A549 (cell line): ENCODE measurements around the gene TENM3. TPM values are rescaled to one million over a fixed set of nuclear protein-coding genes. Genes with fewer than 3 reads are reported as not detected.

Experiments used
- ATAC-seq, 2 experiments: fragments of 200-7000 bp in 1 of 2; fragments of >200 bp in 1 of 2; cut with Nextera tagmentation in 1 of 2; cut with Tn5 transposase in 1 of 2; 3 replicates each; pipeline versions ENCODE4 v1.8.0 to v1.9.1; 2018 to 2020; ENCODE audit warnings: mild to moderate bottlenecking in 1 of 2, moderate library complexity in 1 of 2
- CTCF ChIA-PET: fragments of 300-600 bp; sonication (Branson Sonifier 250); formaldehyde crosslinking; extraction: SDS; loops from one replicate; lab custom pipeline; 2021; ENCODE audit warnings: antibody characterized with exemption, inconsistent platforms; lab: Yijun Ruan, JAX
- POLR2A ChIA-PET: fragments of 350-600 bp; formaldehyde crosslinking; extraction: SDS; loops from one replicate; lab custom pipeline; 2021; ENCODE audit warnings: antibody characterized with exemption, inconsistent platforms; lab: Yijun Ruan, JAX
- DNase-seq, 2 experiments: peaks; one replicate each; pipeline versions ENCODE4 v3.0.0 to v3.0.0-alpha.2; 2011 to 2016; ENCODE audit warnings: low read depth in 1 of 2, low spot score in 1 of 2
- FAIRE-seq: peaks from 2 replicates; lab custom pipeline; 2011; peaks lifted over from hg19 to GRCh38; lab: Jason Lieb, UNC
- H3K27ac ChIP-seq, 2 experiments: fragments of >200 bp; sonication (Bioruptor Twin); formaldehyde crosslinking; 3 replicates each; pipeline ENCODE4 v1.5.1; 2016 to 2017
- H3K4me1 ChIP-seq: fragments of >200 bp; sonication (Bioruptor Twin); formaldehyde crosslinking; 3 replicates; pipeline ENCODE4 v1.6.1; 2016
- H3K4me2 ChIP-seq: fragments of >200 bp; sonication (Bioruptor Twin); formaldehyde crosslinking; 3 replicates; pipeline ENCODE4 v1.6.1; 2016
- H3K4me3 ChIP-seq: fragments of >200 bp; sonication (Bioruptor Twin); formaldehyde crosslinking; 3 replicates; pipeline ENCODE4 v1.5.1; 2016
- H3K9me3 ChIP-seq: fragments of >200 bp; sonication (Bioruptor Twin); formaldehyde crosslinking; 3 replicates; pipeline ENCODE4 v1.6.1; 2016
- CEBPB ChIP-seq, 2 experiments: fragments of >200 bp in 1 of 2; sonication (Bioruptor Twin) in 1 of 2; formaldehyde crosslinking in 1 of 2; IDR thresholded peaks; 2 replicates each; pipeline ENCODE4 v1.6.1; 2012 to 2016
- CTCF ChIP-seq: fragments of >200 bp; sonication (Bioruptor Twin); formaldehyde crosslinking; IDR thresholded peaks from 3 replicates; pipeline ENCODE4 v1.5.1; 2016
- EHF ChIP-seq: fragments of 250-450 bp; sonication (Bioruptor Pico); IDR thresholded peaks from 2 replicates; pipeline ENCODE4 v1.5.0; 2020; ENCODE audit warnings: mild to moderate bottlenecking
- FOSB ChIP-seq: fragments of 250-450 bp; sonication (Bioruptor Pico); IDR thresholded peaks from 2 replicates; pipeline ENCODE4 v1.5.0; 2020; ENCODE audit warnings: mild to moderate bottlenecking, moderate library complexity
- FOSL2 ChIP-seq, 2 experiments: fragments of 450-650 bp in 1 of 2; fragments of >200 bp in 1 of 2; sonication (Bioruptor Twin) in 1 of 2; formaldehyde crosslinking; IDR thresholded peaks; 2 replicates each; pipeline versions ENCODE4 v1.5.0 to v1.6.1; 2016 to 2020; ENCODE audit warnings: mild to moderate bottlenecking in 1 of 2, moderate library complexity in 1 of 2
- GATA3 ChIP-seq: IDR thresholded peaks from 2 replicates; pipeline ENCODE4 v1.6.1; 2012; ENCODE audit warnings: borderline replicate concordance
- HOXA7 ChIP-seq: fragments of 250-450 bp; sonication (Bioruptor Pico); IDR thresholded peaks from 2 replicates; pipeline ENCODE4 v1.5.0; 2020; ENCODE audit warnings: mild to moderate bottlenecking, moderate library complexity
- HOXB5 ChIP-seq: fragments of 250-450 bp; sonication (Bioruptor Pico); IDR thresholded peaks from 2 replicates; pipeline ENCODE4 v1.5.0; 2020; ENCODE audit warnings: mild to moderate bottlenecking, moderate library complexity
- MAFK ChIP-seq: fragments of 450-650 bp; IDR thresholded peaks from 2 replicates; pipeline ENCODE4 v1.6.1; 2014; ENCODE audit not compliant: partially characterized antibody
- MAX ChIP-seq: IDR thresholded peaks from 2 replicates; pipeline ENCODE4 v1.6.1; 2012
- NPAS2 ChIP-seq: fragments of 250-450 bp; sonication (Bioruptor Pico); IDR thresholded peaks from 2 replicates; pipeline ENCODE4 v1.8.0; 2022; ENCODE audit warnings: mild to moderate bottlenecking, moderate library complexity, borderline replicate concordance
- NR3C1 ChIP-seq: fragments of >200 bp; sonication (Bioruptor Twin); formaldehyde crosslinking; IDR thresholded peaks from 3 replicates; pipeline ENCODE4 v1.6.1; 2017
- POLR2A ChIP-seq: IDR thresholded peaks from 2 replicates; pipeline ENCODE4 v1.6.1; 2012; ENCODE audit warnings: mild to moderate bottlenecking, low read length
- POLR2AphosphoS2 ChIP-seq: conservative IDR thresholded peaks from 2 replicates; pipeline ENCODE4 v1.6.1; 2012; ENCODE audit warnings: low read length, improper control_type of control experiment, inconsistent platforms
- RARB ChIP-seq: fragments of 250-450 bp; sonication (Bioruptor Pico); IDR thresholded peaks from 2 replicates; pipeline ENCODE4 v1.8.0; 2021; ENCODE audit warnings: mild to moderate bottlenecking, moderate library complexity
- TFCP2L1 ChIP-seq: fragments of 250-450 bp; sonication (Bioruptor Pico); IDR thresholded peaks from 2 replicates; pipeline ENCODE4 v1.5.0; 2021; ENCODE audit warnings: mild to moderate bottlenecking
- ZC3H11A ChIP-seq: fragments of 450-650 bp; IDR thresholded peaks from 2 replicates; pipeline ENCODE4 v1.6.1; 2014; ENCODE audit warnings: antibody characterized with exemption, mild to moderate bottlenecking
- WGBS: methylation state at CpG from one replicate; pipeline ENCODE4 v1.1.6; 2017; ENCODE audit errors: missing lambda C conversion rate; 5-methylcytosine and 5-hydroxymethylcytosine counted together
- polyA plus RNA-seq, 4 experiments: library from polyadenylated mRNA; depleted of rRNA in 3 of 4; stranded (reverse); fragments of >200 nt; fragmentation: RNase III in 1 of 4; extraction: RNeasy Plus Mini Kit Qiagen cat#74134 plus additional on column Dnase treatment in 1 of 4; gene quantifications; 2 replicates in 3 of 4; 3 replicates in 1 of 4; pipeline ENCODE4 v1.2.3, GENCODE V29; 2011 to 2017
- TF ChIP-seq, protein P1 (sequence below): fragments of 150-350 bp; IDR thresholded peaks from 2 replicates; pipeline ENCODE4 v1.6.1; 2014; ENCODE audit warnings: low read depth, mild to moderate bottlenecking, low read length
- TF ChIP-seq, protein P2 (sequence below): fragments of 250-450 bp; sonication (Bioruptor Pico); IDR thresholded peaks from 2 replicates; pipeline ENCODE4 v1.5.0; 2020; ENCODE audit warnings: low read depth, mild to moderate bottlenecking, moderate library complexity

The TENM3 gene
- polyA plus RNA-seq, 2 of the 4 experiments (the other 2 are of a cell fraction) = 2.4 to 7.3 TPM

DNA sequence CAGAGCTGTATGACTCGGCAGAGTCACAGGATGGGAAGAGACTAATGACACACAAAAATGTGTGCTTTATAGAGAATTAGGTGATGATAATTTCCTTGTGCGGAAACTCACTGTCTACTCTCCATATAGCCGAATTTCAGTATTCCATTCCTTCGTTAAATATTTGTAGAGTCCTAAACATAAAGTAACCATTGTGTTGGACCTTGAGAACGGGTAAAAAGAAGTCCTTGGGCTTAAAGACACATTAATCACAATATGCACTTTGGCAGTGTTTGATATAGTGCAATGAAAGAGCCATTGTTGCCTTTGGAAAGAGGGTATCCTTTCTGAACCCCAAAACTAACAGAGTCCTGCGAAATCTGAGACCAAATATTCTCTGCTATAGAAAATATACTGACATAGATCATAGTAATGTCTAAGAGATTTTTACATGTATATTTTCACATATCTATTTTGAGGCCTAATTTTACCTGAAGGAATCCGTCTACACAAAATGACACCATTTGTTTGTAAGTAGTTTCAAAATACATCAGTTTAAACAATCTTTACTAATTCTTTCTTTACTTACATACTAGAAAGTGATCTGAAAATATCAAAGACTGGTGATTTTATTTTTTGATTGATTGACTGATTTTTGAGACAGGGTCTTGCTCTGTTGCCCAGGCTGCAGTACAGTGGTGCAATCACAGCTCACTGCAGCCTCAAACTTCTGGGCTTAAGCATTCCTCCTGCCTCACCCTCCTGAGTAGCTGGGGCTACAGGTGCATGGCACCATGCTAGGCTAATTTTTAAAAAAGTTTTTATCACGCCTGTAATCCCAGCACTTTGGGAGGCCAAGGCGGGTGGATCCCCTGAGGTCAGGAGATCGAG is 377.1 kb downstream of the TENM3 start:
- WGBS = 32% methylated on average over 7 of the region's 10 CpGs
- no peak for TF ChIP-seq EHF (CRISPR knock-in tag)
- TF ChIP-seq FOSB = no peak
- TF ChIP-seq FOSL2 (IDR thresholded peaks at IDR 0.05) = no peak
- TF ChIP-seq FOSL2 (CRISPR knock-in tag; IDR thresholded peaks at IDR 0.05) = no peak
- no peak for TF ChIP-seq MAX
- no peak for TF ChIP-seq ZC3H11A
- no peak for TF ChIP-seq CTCF
- TF ChIP-seq NPAS2 = no peak
- no peak for TF ChIP-seq POLR2AphosphoS2
- TF ChIP-seq, protein P1, sequence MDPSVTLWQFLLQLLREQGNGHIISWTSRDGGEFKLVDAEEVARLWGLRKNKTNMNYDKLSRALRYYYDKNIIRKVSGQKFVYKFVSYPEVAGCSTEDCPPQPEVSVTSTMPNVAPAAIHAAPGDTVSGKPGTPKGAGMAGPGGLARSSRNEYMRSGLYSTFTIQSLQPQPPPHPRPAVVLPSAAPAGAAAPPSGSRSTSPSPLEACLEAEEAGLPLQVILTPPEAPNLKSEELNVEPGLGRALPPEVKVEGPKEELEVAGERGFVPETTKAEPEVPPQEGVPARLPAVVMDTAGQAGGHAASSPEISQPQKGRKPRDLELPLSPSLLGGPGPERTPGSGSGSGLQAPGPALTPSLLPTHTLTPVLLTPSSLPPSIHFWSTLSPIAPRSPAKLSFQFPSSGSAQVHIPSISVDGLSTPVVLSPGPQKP = no peak
- TF ChIP-seq RARB (CRISPR knock-in tag) = no peak
- no peak overlapping the region for H3K4me3 ChIP-seq
- H3K27ac ChIP-seq = no peak overlapping the region
- ChIA-PET POLR2A (no interaction called here), CTCF (no interaction called here)
- DNase-seq = no peak
- no peak overlapping the region for H3K4me2 ChIP-seq
- FAIRE-seq = no peak
- ATAC-seq = no peak
- no peaks in the 10 kb centered on the region for H3K9me3 ChIP-seq
- H3K4me1 ChIP-seq = no peaks in the 10 kb centered on the region

DNA sequence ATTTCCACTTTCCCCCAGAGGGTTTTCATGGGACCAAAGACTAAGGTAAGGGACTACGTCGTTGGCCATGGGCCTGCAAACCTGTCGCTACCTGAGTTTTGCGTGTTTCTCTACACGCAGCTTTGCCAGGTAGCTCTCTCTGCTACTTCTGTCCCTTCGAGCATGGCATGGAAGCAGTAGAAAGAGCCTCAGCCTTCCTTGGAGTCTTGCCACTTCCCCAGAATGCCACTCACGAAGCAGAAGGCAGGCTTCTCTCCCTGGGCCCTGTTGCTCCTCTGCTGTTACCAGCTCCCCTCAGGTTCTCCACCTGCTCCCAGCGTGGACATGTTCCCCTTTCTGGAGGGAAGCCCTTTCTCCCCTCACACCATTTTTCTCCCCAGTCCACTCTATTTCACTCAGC is 381.1 kb downstream of the TENM3 start:
- ChIA-PET CTCF (no interaction called here), POLR2A (no interaction called here)
- Histone ChIP-seq H3K4me3 (no peak overlapping the region), H3K4me1 (no peaks in the 10 kb centered on the region), H3K9me3 (no peaks in the 10 kb centered on the region), H3K27ac (no peak overlapping the region), H3K4me2 (no peak overlapping the region)
- WGBS = 45% methylated on average over 8 of the region's 8 CpGs
- DNase-seq (no peak), ATAC-seq (no peak), FAIRE-seq (no peak)
- no peak for TF ChIP-seq GATA3

DNA sequence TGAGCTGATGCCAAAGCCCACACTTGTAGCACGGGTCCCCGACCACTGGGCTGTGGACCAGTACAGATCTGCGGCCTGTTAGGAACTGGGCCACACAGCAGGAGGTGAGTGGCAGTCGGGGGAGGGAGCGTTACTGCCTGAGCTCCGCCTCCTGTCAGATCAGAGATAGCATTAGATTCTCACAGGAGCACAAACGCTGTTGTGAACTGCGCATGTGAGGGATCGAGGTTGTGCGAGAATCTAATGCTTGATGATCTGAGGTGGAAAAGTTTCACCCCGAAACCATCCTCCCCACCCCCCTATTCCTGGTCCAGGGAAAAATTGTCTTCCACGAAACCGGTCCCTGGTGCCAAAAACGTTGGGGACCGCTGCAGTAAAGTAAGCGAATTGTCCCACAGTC is 382.0 kb downstream of the TENM3 start:
- ATAC-seq = no peak
- H3K4me3 ChIP-seq = no peak overlapping the region
- no peak overlapping the region for H3K27ac ChIP-seq
- no peak for FAIRE-seq
- TF ChIP-seq NR3C1 (no peak), NPAS2 (no peak), FOSB (no peak), TFCP2L1 (no peak), POLR2A (no peak), HOXA7 (CRISPR knock-in tag) (no peak), HOXB5 (no peak), CEBPB (IDR thresholded peaks at IDR 0.05) (no peak), MAFK (no peak)
- TF ChIP-seq, protein P2, sequence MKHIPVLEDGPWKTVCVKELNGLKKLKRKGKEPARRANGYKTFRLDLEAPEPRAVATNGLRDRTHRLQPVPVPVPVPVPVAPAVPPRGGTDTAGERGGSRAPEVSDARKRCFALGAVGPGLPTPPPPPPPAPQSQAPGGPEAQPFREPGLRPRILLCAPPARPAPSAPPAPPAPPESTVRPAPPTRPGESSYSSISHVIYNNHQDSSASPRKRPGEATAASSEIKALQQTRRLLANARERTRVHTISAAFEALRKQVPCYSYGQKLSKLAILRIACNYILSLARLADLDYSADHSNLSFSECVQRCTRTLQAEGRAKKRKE = no peak
- ChIA-PET CTCF (no interaction called here), POLR2A (no interaction called here)
- H3K4me1 ChIP-seq = no peaks in the 10 kb centered on the region
- WGBS = 61% methylated on average over 8 of the region's 16 CpGs
- H3K9me3 ChIP-seq = no peaks in the 10 kb centered on the region
- no peak for DNase-seq
- no peak overlapping the region for H3K4me2 ChIP-seq
